A549 (cell line): ENCODE data around the gene RANBP17. TPM values are rescaled to one million over a fixed set of nuclear protein-coding genes. Genes with fewer than 3 reads are reported as not detected.

Experiments
- ATAC-seq, 2 experiments: fragments of 200-7000 bp in 1 of 2; fragments of >200 bp in 1 of 2; cut with Nextera tagmentation in 1 of 2; cut with Tn5 transposase in 1 of 2; 3 replicates each; pipeline versions ENCODE4 v1.8.0 to v1.9.1; 2018 to 2020; ENCODE audit warnings: mild to moderate bottlenecking in 1 of 2, moderate library complexity in 1 of 2
- CTCF ChIA-PET: fragments of 300-600 bp; sonication (Branson Sonifier 250); formaldehyde crosslinking; extraction: SDS; loops from one replicate; lab custom pipeline; 2021; ENCODE audit warnings: antibody characterized with exemption, inconsistent platforms; lab: Yijun Ruan, JAX
- POLR2A ChIA-PET: fragments of 350-600 bp; formaldehyde crosslinking; extraction: SDS; loops from one replicate; lab custom pipeline; 2021; ENCODE audit warnings: antibody characterized with exemption, inconsistent platforms; lab: Yijun Ruan, JAX
- DNase-seq, 2 experiments: peaks; one replicate each; pipeline versions ENCODE4 v3.0.0 to v3.0.0-alpha.2; 2011 to 2016; ENCODE audit warnings: low read depth in 1 of 2, low spot score in 1 of 2
- FAIRE-seq: peaks from 2 replicates; lab custom pipeline; 2011; peaks lifted over from hg19 to GRCh38; lab: Jason Lieb, UNC
- H3K27ac ChIP-seq, 2 experiments: fragments of >200 bp; sonication (Bioruptor Twin); formaldehyde crosslinking; 3 replicates each; pipeline ENCODE4 v1.5.1; 2016 to 2017
- H3K4me1 ChIP-seq: fragments of >200 bp; sonication (Bioruptor Twin); formaldehyde crosslinking; 3 replicates; pipeline ENCODE4 v1.6.1; 2016
- H3K4me2 ChIP-seq: fragments of >200 bp; sonication (Bioruptor Twin); formaldehyde crosslinking; 3 replicates; pipeline ENCODE4 v1.6.1; 2016
- H3K4me3 ChIP-seq: fragments of >200 bp; sonication (Bioruptor Twin); formaldehyde crosslinking; 3 replicates; pipeline ENCODE4 v1.5.1; 2016
- H3K9me3 ChIP-seq: fragments of >200 bp; sonication (Bioruptor Twin); formaldehyde crosslinking; 3 replicates; pipeline ENCODE4 v1.6.1; 2016
- BCL3 ChIP-seq: fragments of >200 bp; sonication (Bioruptor Twin); formaldehyde crosslinking; IDR thresholded peaks from 3 replicates; pipeline ENCODE4 v1.6.1; 2016
- BHLHE40 ChIP-seq: IDR thresholded peaks from 2 replicates; pipeline ENCODE4 v1.6.1; 2012; ENCODE audit warnings: low read depth, low read length, inconsistent platforms
- CBX2 ChIP-seq: fragments of 200-600 bp; sonication (generic); IDR thresholded peaks from 2 replicates; pipeline ENCODE4 v1.6.1; 2016; ENCODE audit warnings: low read depth, mild to moderate bottlenecking, borderline replicate concordance
- CBX8 ChIP-seq: fragments of 200-600 bp; sonication (generic); IDR thresholded peaks from 2 replicates; pipeline ENCODE4 v1.6.1; 2016
- EHMT2 ChIP-seq: fragments of 200-600 bp; sonication (generic); IDR thresholded peaks from 2 replicates; pipeline ENCODE4 v1.6.1; 2016; ENCODE audit warnings: antibody characterized with exemption, low read depth, mild to moderate bottlenecking, moderate library complexity
- FOSL2 ChIP-seq, 2 experiments: fragments of 450-650 bp in 1 of 2; fragments of >200 bp in 1 of 2; sonication (Bioruptor Twin) in 1 of 2; formaldehyde crosslinking; IDR thresholded peaks; 2 replicates each; pipeline versions ENCODE4 v1.5.0 to v1.6.1; 2016 to 2020; ENCODE audit warnings: mild to moderate bottlenecking in 1 of 2, moderate library complexity in 1 of 2
- FOXS1 ChIP-seq: fragments of 250-450 bp; sonication (Bioruptor Pico); IDR thresholded peaks from 2 replicates; pipeline ENCODE4 v1.5.0; 2020; ENCODE audit warnings: mild to moderate bottlenecking, moderate library complexity
- GATA3 ChIP-seq: IDR thresholded peaks from 2 replicates; pipeline ENCODE4 v1.6.1; 2012; ENCODE audit warnings: borderline replicate concordance
- HMGXB4 ChIP-seq: fragments of 250-450 bp; sonication (Bioruptor Pico); IDR thresholded peaks from 2 replicates; pipeline ENCODE4 v1.5.0; 2021; ENCODE audit warnings: mild to moderate bottlenecking, moderate library complexity, borderline replicate concordance
- PBX3 ChIP-seq: IDR thresholded peaks from 2 replicates; pipeline ENCODE4 v1.6.1; 2012
- PHF8 ChIP-seq: fragments of 200-600 bp; sonication (generic); IDR thresholded peaks from 2 replicates; pipeline ENCODE4 v1.6.1; 2016; ENCODE audit warnings: low read depth, mild to moderate bottlenecking, antibody characterized with exemption, moderate library complexity, borderline replicate concordance
- RAD21 ChIP-seq, 2 experiments: fragments of >200 bp in 1 of 2; sonication (Bioruptor Twin) in 1 of 2; formaldehyde crosslinking in 1 of 2; IDR thresholded peaks in 1 of 2; conservative IDR thresholded peaks in 1 of 2; 2 replicates in 1 of 2; 3 replicates in 1 of 2; pipeline ENCODE4 v1.6.1; 2012 to 2018; ENCODE audit warnings: inconsistent platforms in 1 of 2
- RCOR1 ChIP-seq: fragments of 150-350 bp; IDR thresholded peaks from 2 replicates; pipeline ENCODE4 v1.6.1; 2014; ENCODE audit warnings: antibody characterized with exemption, low read length, low read depth
- RNF2 ChIP-seq: fragments of 200-600 bp; sonication (generic); IDR thresholded peaks from 2 replicates; pipeline ENCODE4 v1.6.1; 2016; ENCODE audit warnings: low read depth, mild to moderate bottlenecking, antibody characterized with exemption, moderate library complexity, borderline replicate concordance
- SMC3 ChIP-seq: fragments of >200 bp; sonication (Bioruptor Twin); formaldehyde crosslinking; IDR thresholded peaks from 3 replicates; pipeline ENCODE4 v1.6.1; 2018; ENCODE audit warnings: inconsistent platforms
- TP53 ChIP-seq: fragments of 250-450 bp; sonication (Bioruptor Pico); IDR thresholded peaks from 2 replicates; pipeline ENCODE4 v1.5.0; 2021; ENCODE audit warnings: mild to moderate bottlenecking, moderate library complexity
- USF2 ChIP-seq: fragments of 450-650 bp; IDR thresholded peaks from 2 replicates; pipeline ENCODE4 v1.6.1; 2014; ENCODE audit warnings: antibody characterized with exemption
- ZFP36 ChIP-seq: fragments of 450-650 bp; IDR thresholded peaks from 2 replicates; pipeline ENCODE4 v1.6.1; 2014; ENCODE audit warnings: borderline replicate concordance; ENCODE audit not compliant: partially characterized antibody
- ZNF302 ChIP-seq: fragments of 250-450 bp; sonication (Bioruptor Pico); IDR thresholded peaks from 2 replicates; pipeline ENCODE4 v1.9.0; 2021; ENCODE audit warnings: inconsistent platforms, mild to moderate bottlenecking, moderate library complexity
- WGBS: methylation state at CpG from one replicate; pipeline ENCODE4 v1.1.6; 2017; ENCODE audit errors: missing lambda C conversion rate; 5-methylcytosine and 5-hydroxymethylcytosine counted together
- polyA plus RNA-seq, 4 experiments: library from polyadenylated mRNA; depleted of rRNA in 3 of 4; stranded (reverse); fragments of >200 nt; fragmentation: RNase III in 1 of 4; extraction: RNeasy Plus Mini Kit Qiagen cat#74134 plus additional on column Dnase treatment in 1 of 4; gene quantifications; 2 replicates in 3 of 4; 3 replicates in 1 of 4; pipeline ENCODE4 v1.2.3, GENCODE V29; 2011 to 2017

The RANBP17 gene
- polyA plus RNA-seq, 2 of the 4 experiments (the other 2 are of a cell fraction), result 3.4 to 9.2 TPM

- H3K4me2 ChIP-seq, result no peak overlapping the region
- ATAC-seq, result no peak
- H3K9me3 ChIP-seq, result no peaks in the 10 kb centered on the region
- peaks cover 9% of the 10 kb centered on the region; the same call in 1 of the 3 replicates for H3K4me1 ChIP-seq
- ChIA-PET POLR2A (no interaction called here), CTCF (interaction anchor here (1.5 kb wide), 1 partner anchor 330 kb away, joined by 5 read pairs; no protein-coding TSS in a partner anchor)
- no peak overlapping the region for H3K27ac ChIP-seq
- FAIRE-seq, result no peak
- H3K4me3 ChIP-seq, result no peak overlapping the region
- no peak for TF ChIP-seq CBX8
- no peak for TF ChIP-seq PBX3
- DNase-seq, result no peak
These were observed 277.4 kb downstream of the RANBP17 start for GRCh38 chr5:171139227-171139626.

GRCh38 chr5:171142617-171143016, 280.8 kb downstream of the RANBP17 start:
- CTCF ChIA-PET, result interaction anchor here (0.6 kb wide), 1 partner anchor 792 kb away, joined by 3 read pairs; no protein-coding TSS in a partner anchor
- Histone ChIP-seq H3K9me3 (no peaks in the 10 kb centered on the region), H3K27ac (no peak overlapping the region), H3K4me3 (no peak overlapping the region), H3K4me1 (peaks cover 9% of the 10 kb centered on the region; the same call in 1 of the 3 replicates), H3K4me2 (no peak overlapping the region)
- no peak for FAIRE-seq
- POLR2A ChIA-PET, result no interaction called here
- TF ChIP-seq CBX2, result no peak
- TF ChIP-seq, all 56 proteins: peak for 0
- no peak for DNase-seq
- no peak for ATAC-seq

- POLR2A ChIA-PET, result no interaction called here
- Histone ChIP-seq H3K4me2 (no peak overlapping the region), H3K27ac (no peak overlapping the region), H3K4me1 (peaks cover 3% of the 10 kb centered on the region; the same call in 1 of the 3 replicates), H3K9me3 (no peaks in the 10 kb centered on the region), H3K4me3 (no peak overlapping the region)
- whole genome bisulfite sequencing, result 53% methylated on average over 3 of the region's 3 CpGs
- CTCF ChIA-PET, result interaction anchor here (1.0 kb wide), 1 partner anchor 512 kb away, joined by 3 read pairs; no protein-coding TSS in a partner anchor
- ATAC-seq (no peak), FAIRE-seq (no peak), DNase-seq (no peak)
- TF ChIP-seq SMC3 (no peak), FOSL2 (IDR thresholded peaks at IDR 0.05) (no peak), FOSL2 (CRISPR knock-in tag; IDR thresholded peaks at IDR 0.05) (no peak), ZFP36 (no peak), TP53 (CRISPR knock-in tag) (no peak), PBX3 (no peak), BHLHE40 (no peak), RNF2 (no peak), USF2 (no peak), BCL3 (no peak), PHF8 (no peak), RAD21 (conservative IDR thresholded peaks at IDR 0.05 in 1 of 2, IDR thresholded peaks at IDR 0.05 in 1 of 2) (no peak), GATA3 (no peak), RCOR1 (no peak), ZNF302 (no peak), EHMT2 (no peak), FOXS1 (CRISPR knock-in tag) (no peak), HMGXB4 (CRISPR knock-in tag) (no peak)
These were observed 281.4 kb downstream of the RANBP17 start for GRCh38 chr5:171143171-171143570.
